Stomach (tissue), 9 donors: ENCODE measurements around the gene PRKCA. TPM values are rescaled to one million over a fixed set of nuclear protein-coding genes. Genes with fewer than 3 reads are reported as not detected.

Experiments used
- DNase-seq, 2 donors: peaks; one replicate each; pipeline versions ENCODE4 v3.0.0 to v3.0.0-alpha.2; 2013 to 2019
- H3K27ac ChIP-seq, 5 donors: fragments of 200-600 bp in 4 of 5; sonication (generic) in 4 of 5; one replicate each; pipeline ENCODE4 v1.5.1; 2013 to 2019; ENCODE audit warnings: mild to moderate bottlenecking in 1 of 5, moderate library complexity in 1 of 5
- H3K27me3 ChIP-seq, 3 donors: fragments of 200-600 bp; sonication (generic); one replicate each; pipeline ENCODE4 v1.5.1; 2017 to 2019; ENCODE audit warnings: mixed run types in 1 of 3
- H3K36me3 ChIP-seq, 4 donors: fragments of 200-600 bp; sonication (generic); 1 replicate in 3 of 4; 2 replicates in 1 of 4; pipeline ENCODE4 v1.5.1; 2016 to 2019
- H3K4me1 ChIP-seq, 4 donors: fragments of 200-600 bp; sonication (generic); one replicate each; pipeline ENCODE4 v1.5.1; 2016 to 2019
- H3K4me3 ChIP-seq, 4 donors: fragments of 200-600 bp; sonication (generic) in 3 of 4; one replicate each; pipeline ENCODE4 v1.5.1; 2016 to 2019; ENCODE audit warnings: mild to moderate bottlenecking in 1 of 4
- H3K9me3 ChIP-seq, 4 donors: fragments of 200-600 bp; sonication (generic); one replicate each; pipeline ENCODE4 v1.5.1; 2016 to 2019
- EP300 ChIP-seq: sonication (generic); formaldehyde crosslinking; IDR thresholded peaks from one replicate; pipeline ENCODE4 v1.6.1; 2017; ENCODE audit warnings: antibody characterized with exemption
- POLR2A ChIP-seq, 4 donors: fragments of 450-650 bp; IDR thresholded peaks; one replicate each; pipeline ENCODE4 v1.6.1; 2016; ENCODE audit warnings: antibody characterized with exemption in 4 of 4, control low read depth in 2 of 4, mild to moderate bottlenecking in 1 of 4, moderate library complexity in 1 of 4
- POLR2AphosphoS5 ChIP-seq, 3 donors: sonication (generic); formaldehyde crosslinking; IDR thresholded peaks; one replicate each; pipeline ENCODE4 v1.6.1; 2016; ENCODE audit warnings: antibody characterized with exemption in 3 of 3
- WGBS, 5 donors: extraction: QIAGEN DNeasy Blood & Tissue Kit in 3 of 5; methylation state at CpG; one replicate each; pipeline versions ENCODE4 v1.1.5 to v1.1.7; 2013 to 2018; 5-methylcytosine and 5-hydroxymethylcytosine counted together
- intact Hi-C: fragments of 100-400 bp; cut with DNase I; formaldehyde crosslinking; loops from one replicate; pipeline ENCODE4 v1.15.1; 2023; ENCODE audit warnings: low total_unique reads
- polyA plus RNA-seq, 3 donors: library from polyadenylated mRNA; stranded (reverse); fragments of 200-250 nt; gene quantifications; one replicate each; pipeline ENCODE4 v1.2.3, GENCODE V29; 2013
- total RNA-seq, 5 donors: library from RNA; depleted of rRNA; stranded (reverse); fragments of >200 nt; gene quantifications; one replicate each; pipeline versions ENCODE4 v1.1.0 to v1.2.3, GENCODE V29; 2014 to 2016
- TF ChIP-seq, protein P1 (sequence below), 7 experiments: fragments of 450-650 bp in 4 of 7; fragments of 200-600 bp in 3 of 7; sonication (generic) in 3 of 7; IDR thresholded peaks; one replicate each; pipeline ENCODE4 v1.5.1; 2016 to 2019; ENCODE audit warnings: antibody characterized with exemption in 7 of 7, control low read depth in 2 of 7, mild to moderate bottlenecking in 1 of 7
- donor health status: healthy with polysubstance abuse.
- donor health status: Bipolar disorder and iron deficiency.
- donor health status: healthy.

The PRKCA gene
- total and polyA plus RNA-seq, 8 donors = 2.1 to 41.1 (median 12.2) TPM

DNA sequence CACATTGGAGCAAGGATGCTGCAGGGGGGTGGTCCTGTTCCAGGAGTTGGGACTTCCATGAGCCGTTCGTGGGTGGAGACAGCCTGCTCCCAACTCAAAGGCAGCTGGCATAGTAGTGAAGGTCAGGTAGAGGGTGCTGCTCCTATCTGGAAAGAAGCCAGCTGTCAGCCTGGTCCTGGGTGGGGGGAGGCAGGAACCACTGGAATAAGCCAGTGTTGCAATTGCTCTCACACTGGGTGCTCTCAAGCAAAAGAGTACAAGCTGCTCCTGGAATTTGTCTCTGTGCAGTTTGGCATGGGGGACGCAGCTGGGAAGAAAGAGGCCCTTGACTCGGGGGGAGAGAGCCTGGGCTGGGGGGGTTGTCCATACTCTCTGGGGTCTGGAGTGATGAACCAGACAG is 541.2 kb downstream of the PRKCA start:
- TF ChIP-seq, protein P1, sequence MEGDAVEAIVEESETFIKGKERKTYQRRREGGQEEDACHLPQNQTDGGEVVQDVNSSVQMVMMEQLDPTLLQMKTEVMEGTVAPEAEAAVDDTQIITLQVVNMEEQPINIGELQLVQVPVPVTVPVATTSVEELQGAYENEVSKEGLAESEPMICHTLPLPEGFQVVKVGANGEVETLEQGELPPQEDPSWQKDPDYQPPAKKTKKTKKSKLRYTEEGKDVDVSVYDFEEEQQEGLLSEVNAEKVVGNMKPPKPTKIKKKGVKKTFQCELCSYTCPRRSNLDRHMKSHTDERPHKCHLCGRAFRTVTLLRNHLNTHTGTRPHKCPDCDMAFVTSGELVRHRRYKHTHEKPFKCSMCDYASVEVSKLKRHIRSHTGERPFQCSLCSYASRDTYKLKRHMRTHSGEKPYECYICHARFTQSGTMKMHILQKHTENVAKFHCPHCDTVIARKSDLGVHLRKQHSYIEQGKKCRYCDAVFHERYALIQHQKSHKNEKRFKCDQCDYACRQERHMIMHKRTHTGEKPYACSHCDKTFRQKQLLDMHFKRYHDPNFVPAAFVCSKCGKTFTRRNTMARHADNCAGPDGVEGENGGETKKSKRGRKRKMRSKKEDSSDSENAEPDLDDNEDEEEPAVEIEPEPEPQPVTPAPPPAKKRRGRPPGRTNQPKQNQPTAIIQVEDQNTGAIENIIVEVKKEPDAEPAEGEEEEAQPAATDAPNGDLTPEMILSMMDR (IDR thresholded peaks at IDR 0.05) = no peak
- no peak for TF ChIP-seq EP300
- TF ChIP-seq POLR2AphosphoS5 (IDR thresholded peaks at IDR 0.05) = no peak
- TF ChIP-seq POLR2A (IDR thresholded peaks at IDR 0.05) = no peak
- peaks cover 0 to 52% (median 0%) of the 10 kb centered on the region in 3 donors for H3K27me3 ChIP-seq
- H3K4me1 ChIP-seq = no peaks in the 10 kb centered on the region
- no peak for DNase-seq
- intact Hi-C loops = no loop called here
- 51 to 70% (median 61%) methylated on average over 2 to 4 of the region's 4 CpGs for WGBS, 5 donors
- no peaks in the 10 kb centered on the region for H3K36me3 ChIP-seq
- H3K27ac ChIP-seq = no peak overlapping the region
- peaks cover 0 to 5% (median 2%) of the 10 kb centered on the region in 4 donors for H3K9me3 ChIP-seq
- H3K4me3 ChIP-seq = no peak overlapping the region

DNA sequence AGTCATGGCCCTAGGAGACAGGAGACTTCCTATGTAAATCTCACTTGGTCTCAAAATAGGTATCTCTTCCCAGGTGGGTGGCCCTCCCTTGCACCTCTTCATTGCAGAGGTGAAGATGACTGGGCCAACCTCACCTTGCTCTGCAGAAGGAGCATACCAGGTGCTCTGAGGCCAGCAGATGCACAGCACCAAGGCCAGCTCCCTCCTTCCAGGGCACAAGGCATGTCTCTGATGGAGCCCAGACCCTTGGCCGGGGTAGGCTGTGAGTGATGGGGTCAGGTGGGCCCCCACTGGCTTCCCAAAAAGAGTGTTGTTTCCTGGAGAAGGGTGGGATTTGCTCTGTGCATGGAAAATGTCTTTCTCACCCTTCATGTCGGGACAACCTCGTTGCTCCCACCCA is 545.3 kb downstream of the PRKCA start:
- 63 to 78% (median 71%) methylated on average over 3 of the region's 3 CpGs for WGBS, 5 donors
- Histone ChIP-seq H3K27ac (no peak overlapping the region), H3K27me3 (peaks cover 0 to 17% (median 0%) of the 10 kb centered on the region in 3 donors), H3K9me3 (peaks cover 0 to 5% (median 2%) of the 10 kb centered on the region in 4 donors), H3K36me3 (no peaks in the 10 kb centered on the region), H3K4me3 (no peak overlapping the region), H3K4me1 (no peaks in the 10 kb centered on the region)
- intact Hi-C loops = no loop called here
- TF ChIP-seq, protein P1 (IDR thresholded peaks at IDR 0.05) = no peak
- no peak for TF ChIP-seq EP300
- no peak for TF ChIP-seq POLR2A (IDR thresholded peaks at IDR 0.05)
- no peak for TF ChIP-seq POLR2AphosphoS5 (IDR thresholded peaks at IDR 0.05)
- no peak for DNase-seq

DNA sequence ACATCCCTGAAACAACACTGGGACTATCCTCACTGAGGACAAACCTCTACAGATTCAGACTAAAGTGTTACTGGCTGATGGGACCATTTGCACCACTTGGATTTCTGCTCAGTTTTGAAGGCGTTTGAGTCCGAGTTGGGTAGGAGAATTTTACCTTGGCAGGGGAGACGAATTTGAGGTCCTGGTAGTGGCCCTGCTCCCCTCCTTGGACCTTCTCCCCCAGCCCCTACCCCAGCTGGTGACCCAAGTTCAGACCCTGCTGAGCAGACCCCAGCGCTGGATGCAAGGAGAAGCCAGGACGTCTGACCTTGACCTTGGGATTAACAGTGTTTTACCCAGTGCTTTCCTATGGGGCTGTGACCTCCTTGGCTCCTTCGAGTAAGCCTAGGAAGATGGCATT is 546.1 kb downstream of the PRKCA start:
- Histone ChIP-seq H3K36me3 (no peaks in the 10 kb centered on the region), H3K27ac (no peak overlapping the region), H3K4me3 (no peak overlapping the region), H3K4me1 (no peaks in the 10 kb centered on the region), H3K9me3 (peaks cover 0 to 5% (median 2%) of the 10 kb centered on the region in 4 donors), H3K27me3 (peaks cover 0 to 13% (median 0%) of the 10 kb centered on the region in 3 donors)
- TF ChIP-seq EP300 (no peak), POLR2A (IDR thresholded peaks at IDR 0.05) (no peak), POLR2AphosphoS5 (IDR thresholded peaks at IDR 0.05) (no peak)
- TF ChIP-seq, protein P1 (IDR thresholded peaks at IDR 0.05) = no peak
- DNase-seq = no peak
- intact Hi-C loops = no loop called here
- WGBS, 5 donors = 70 to 85% (median 81%) methylated on average over 5 to 6 of the region's 6 CpGs

DNA sequence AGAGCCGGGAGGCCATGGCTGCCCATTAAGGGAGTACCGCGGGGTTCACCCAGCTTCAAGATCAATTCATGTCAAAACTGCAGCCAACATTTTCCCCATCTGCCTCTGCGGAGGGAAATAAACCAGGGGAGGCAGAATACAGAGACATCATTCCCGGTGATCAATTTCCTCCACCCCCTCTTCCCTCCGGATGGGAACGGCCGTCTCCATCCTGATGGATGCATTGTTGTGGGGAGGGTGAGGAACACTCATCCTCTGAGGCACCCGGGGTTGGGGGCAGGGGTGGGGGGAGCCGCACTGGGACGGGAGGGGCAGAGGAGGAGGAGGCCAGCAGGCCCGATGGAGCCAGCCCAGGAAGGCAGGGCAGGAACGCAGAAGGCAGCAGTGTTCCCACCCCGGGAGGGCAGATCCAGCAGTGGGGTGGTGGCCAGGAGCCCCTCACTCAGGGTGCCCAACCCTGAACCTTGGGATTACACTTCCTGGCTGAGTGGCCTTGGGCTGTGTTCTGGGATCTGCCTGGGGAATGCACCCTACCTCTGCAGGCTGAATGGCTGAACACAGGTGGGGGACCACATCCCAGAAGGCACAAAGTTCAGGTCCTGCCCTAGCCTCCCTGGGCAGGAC is 546.7 kb downstream of the PRKCA start:
- TF ChIP-seq POLR2A (IDR thresholded peaks at IDR 0.05) (no peak), EP300 (no peak), POLR2AphosphoS5 (IDR thresholded peaks at IDR 0.05) (no peak)
- TF ChIP-seq, protein P1 (IDR thresholded peaks at IDR 0.05) = no peak
- no peak for DNase-seq
- peaks cover 0 to 5% (median 3%) of the 10 kb centered on the region in 4 donors for H3K9me3 ChIP-seq
- intact Hi-C loops = no loop called here
- 72 to 77% (median 74%) methylated on average over 14 of the region's 14 CpGs for WGBS, 5 donors
- H3K36me3 ChIP-seq = no peaks in the 10 kb centered on the region
- H3K4me3 ChIP-seq = no peak overlapping the region
- H3K27ac ChIP-seq = no peak overlapping the region
- H3K27me3 ChIP-seq = peaks cover 0 to 7% (median 0%) of the 10 kb centered on the region in 3 donors
- H3K4me1 ChIP-seq = no peaks in the 10 kb centered on the region
